ENCODE results near the gene UBXN6.
A peak's percentile ranks its signal among the peaks of the same experiment; 100 is the strongest.

The UBXN6 gene

GRCh38 chr19:4456843-4457653 lies 546 bp downstream of the UBXN6 start:
- DNase-seq (ENCODE audit: low read depth, low spot score) = no peak

GRCh38 chr19:4456476-4456842 lies 1.1 kb downstream of the UBXN6 start:
- peak; percentile 48 for DNase-seq (ENCODE audit: low read depth, low spot score)

- DNase-seq (ENCODE audit: low read depth, low spot score) = no peak
These were observed 1.7 kb downstream of the UBXN6 start for GRCh38 chr19:4455719-4456475.

- no peak for DNase-seq (ENCODE audit: low read depth, low spot score)
These were observed 2.6 kb downstream of the UBXN6 start for GRCh38 chr19:4454747-4455718.

- peak; percentile 55 for DNase-seq (ENCODE audit: low read depth, low spot score)
These were observed 4.1 kb downstream of the UBXN6 start for GRCh38 chr19:4453232-4454179.

GRCh38 chr19:4452230-4452990 lies 5.2 kb downstream of the UBXN6 start:
- DNase-seq (ENCODE audit: low read depth, low spot score) = no peak

- no peak for DNase-seq (ENCODE audit: low read depth, low spot score)
These were observed 8.0 kb downstream of the UBXN6 start for GRCh38 chr19:4449639-4450028.

GRCh38 chr19:4449022-4449638 lies 8.5 kb downstream of the UBXN6 start:
- no peak for DNase-seq (ENCODE audit: low read depth, low spot score)

GRCh38 chr19:4448147-4448985 lies 9.2 kb downstream of the UBXN6 start:
- DNase-seq (ENCODE audit: low read depth, low spot score) = no peak

GRCh38 chr19:4447327-4448146 lies 10.1 kb downstream of the UBXN6 start:
- no peak for DNase-seq (ENCODE audit: low read depth, low spot score)

GRCh38 chr19:4446704-4447200 lies 10.8 kb downstream of the UBXN6 start:
- DNase-seq (ENCODE audit: low read depth, low spot score) = no peak

- DNase-seq (ENCODE audit: low read depth, low spot score) = no peak
These were observed 11.5 kb downstream of the UBXN6 start for GRCh38 chr19:4445963-4446703.

- no peak for DNase-seq (ENCODE audit: low read depth, low spot score)
These were observed 12.5 kb downstream of the UBXN6 start for GRCh38 chr19:4444765-4445741.

GRCh38 chr19:4443966-4444764 lies 13.4 kb downstream of the UBXN6 start:
- DNase-seq (ENCODE audit: low read depth, low spot score) = no peak

- DNase-seq (ENCODE audit: low read depth, low spot score) = no peak
These were observed 14.4 kb downstream of the UBXN6 start for GRCh38 chr19:4443188-4443587.
